Stimulated activated CD4-positive, alpha-beta T cell treated with anti-CD3 and anti-CD28 coated beads, Interleukin-2, amount 100 ng/mL, for 24 hours (primary cell): ENCODE data around the gene FKBP8.

ENCODE experiments used
- DNase-seq, 2 donors: peaks; one replicate each; pipeline ENCODE4 v3.0.0-alpha.2; 2020

Gene FKBP8

DNA sequence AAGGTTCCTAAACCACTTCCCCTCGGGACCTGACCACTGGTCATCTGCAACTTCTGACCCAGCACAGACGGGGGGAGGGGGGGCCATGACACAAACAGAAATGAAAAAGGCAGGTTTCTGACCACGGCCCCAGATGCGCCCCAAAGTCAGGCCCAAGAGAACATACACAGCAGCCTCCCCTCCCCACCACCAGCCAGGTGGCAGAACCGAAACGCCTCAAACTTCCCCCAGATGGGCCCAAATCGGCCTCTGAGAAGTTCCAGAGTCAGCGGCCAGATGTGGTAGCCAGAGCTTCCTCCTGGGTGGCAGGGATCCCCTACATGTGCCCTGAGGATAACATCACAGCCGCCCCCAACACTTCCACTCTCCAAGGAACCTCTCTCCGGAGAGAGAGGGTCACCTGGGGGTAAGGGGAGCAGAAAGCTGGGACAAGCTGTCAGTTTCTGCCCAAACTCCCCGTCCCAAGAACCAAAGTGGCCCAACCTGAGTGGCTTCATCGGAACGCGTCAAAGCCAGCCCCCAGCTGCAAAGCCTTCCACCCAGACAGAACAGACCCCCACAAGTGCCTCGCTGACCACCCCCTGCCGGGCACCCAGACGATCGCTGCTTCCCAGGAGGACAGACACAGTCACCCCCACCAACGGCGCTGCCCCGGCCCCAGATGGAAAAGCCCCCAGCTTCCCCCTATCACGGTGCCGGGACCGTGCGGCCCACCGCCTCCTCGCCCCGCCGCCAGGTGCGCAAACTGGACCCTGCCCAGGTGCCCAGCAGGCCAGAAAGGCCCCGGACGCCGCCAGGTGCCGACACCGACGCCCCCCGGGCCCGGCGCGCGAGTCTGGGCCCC, 22.3 kb downstream of the FKBP8 start:
- peak; percentile 27 to 30 for DNase-seq

DNA sequence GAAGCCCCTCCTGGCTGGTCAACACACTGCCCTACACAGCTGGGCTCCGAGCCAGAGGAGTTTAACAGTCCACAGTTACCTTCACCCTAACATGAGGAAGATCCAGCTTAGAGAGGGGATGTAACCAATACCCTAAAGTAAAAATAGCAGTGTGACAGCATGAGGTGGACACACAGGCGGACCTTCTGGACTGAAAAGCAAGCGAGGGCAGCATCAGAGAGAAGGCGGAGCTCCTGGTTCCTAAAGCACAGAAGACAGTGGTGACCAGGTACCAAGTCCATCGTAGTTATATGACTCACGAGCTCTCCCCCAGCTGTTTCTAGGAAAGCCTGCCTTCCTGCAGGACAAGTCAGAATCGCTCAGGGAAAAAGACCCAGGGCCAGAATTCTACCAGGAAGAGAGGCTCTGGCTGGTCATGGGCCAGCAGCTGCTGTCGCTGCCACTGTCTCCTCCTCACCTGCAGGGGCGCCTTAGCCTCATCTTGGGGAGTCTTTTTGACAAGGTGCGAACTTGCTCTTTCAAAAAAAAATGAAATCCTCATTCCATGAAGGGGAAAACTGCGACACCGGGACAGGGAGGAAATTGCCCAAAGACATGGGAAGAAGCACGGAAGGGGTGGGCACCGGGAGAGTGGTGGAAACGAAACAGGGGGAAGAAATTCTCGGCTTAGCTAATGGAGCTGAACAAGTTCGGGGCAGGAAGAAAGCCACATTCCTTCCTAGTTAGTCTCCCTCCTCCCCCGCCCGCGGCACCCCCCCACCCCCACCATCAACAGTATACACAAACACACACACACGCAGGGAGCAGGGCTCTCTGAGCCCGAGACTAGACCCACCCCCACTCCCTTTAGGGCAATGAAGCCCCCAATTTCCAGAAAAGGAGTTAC, 23.2 kb downstream of the FKBP8 start:
- peak; percentile 65 to 69 for DNase-seq

DNA sequence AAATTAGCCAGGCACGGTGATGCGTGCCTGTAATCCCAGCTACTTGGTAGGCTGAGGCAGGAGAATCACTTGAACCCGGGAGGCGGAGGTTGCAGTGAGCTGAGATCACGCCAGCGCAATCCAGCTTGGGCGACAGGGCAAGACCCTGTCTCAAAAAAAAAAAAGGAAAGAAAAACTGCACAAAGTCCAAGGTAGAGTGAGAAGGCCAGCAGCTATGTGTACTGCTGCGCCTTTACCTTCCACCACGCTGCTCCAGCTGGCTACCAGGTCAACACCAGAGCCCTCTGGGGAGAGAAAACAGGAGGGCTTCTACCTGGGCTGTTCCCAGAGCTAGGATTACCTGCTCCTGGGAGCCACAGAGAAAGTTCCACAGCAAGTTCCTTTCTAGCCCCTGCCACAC, 24.7 kb downstream of the FKBP8 start:
- DNase-seq = no peak

DNA sequence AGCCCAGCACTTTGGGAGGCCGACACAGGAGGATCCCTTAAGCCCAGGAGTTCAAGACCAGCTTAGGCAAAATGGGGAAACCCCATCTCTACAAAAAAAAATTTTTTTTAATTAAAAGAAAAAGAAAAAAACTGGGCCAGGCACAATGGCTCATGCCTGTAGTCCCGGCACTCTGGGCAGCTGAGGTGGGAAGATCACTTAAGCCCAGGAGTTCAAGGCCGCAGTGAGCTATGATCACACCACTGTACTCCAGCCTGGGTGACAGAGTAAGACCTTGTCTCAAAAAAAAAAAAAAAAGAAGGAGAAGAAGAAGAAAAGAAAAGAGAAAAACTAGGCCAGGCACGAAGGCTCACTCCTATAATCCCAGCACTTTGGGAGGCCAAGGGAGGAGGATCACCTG, 25.8 kb downstream of the FKBP8 start:
- no peak for DNase-seq

DNA sequence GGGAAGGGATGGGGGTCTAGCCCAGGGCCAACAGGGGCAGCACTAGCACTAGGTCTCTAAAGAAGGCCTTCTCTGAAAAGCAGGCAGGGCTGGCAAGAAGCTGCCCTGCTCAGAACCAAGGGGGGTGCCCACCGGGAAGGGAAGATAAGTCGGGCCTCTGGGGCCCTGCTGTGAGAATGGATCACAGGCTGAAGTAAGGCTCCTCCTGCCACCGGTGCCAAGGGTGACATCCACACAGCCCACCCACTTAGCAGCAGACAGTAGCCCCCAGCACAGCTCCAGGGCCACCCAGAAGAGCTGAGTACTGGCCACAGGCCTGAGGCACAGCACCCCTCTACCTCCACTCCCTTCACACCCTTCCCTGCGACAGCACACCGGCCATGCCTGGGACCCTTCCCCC, 27.4 kb downstream of the FKBP8 start:
- no peak for DNase-seq

DNA sequence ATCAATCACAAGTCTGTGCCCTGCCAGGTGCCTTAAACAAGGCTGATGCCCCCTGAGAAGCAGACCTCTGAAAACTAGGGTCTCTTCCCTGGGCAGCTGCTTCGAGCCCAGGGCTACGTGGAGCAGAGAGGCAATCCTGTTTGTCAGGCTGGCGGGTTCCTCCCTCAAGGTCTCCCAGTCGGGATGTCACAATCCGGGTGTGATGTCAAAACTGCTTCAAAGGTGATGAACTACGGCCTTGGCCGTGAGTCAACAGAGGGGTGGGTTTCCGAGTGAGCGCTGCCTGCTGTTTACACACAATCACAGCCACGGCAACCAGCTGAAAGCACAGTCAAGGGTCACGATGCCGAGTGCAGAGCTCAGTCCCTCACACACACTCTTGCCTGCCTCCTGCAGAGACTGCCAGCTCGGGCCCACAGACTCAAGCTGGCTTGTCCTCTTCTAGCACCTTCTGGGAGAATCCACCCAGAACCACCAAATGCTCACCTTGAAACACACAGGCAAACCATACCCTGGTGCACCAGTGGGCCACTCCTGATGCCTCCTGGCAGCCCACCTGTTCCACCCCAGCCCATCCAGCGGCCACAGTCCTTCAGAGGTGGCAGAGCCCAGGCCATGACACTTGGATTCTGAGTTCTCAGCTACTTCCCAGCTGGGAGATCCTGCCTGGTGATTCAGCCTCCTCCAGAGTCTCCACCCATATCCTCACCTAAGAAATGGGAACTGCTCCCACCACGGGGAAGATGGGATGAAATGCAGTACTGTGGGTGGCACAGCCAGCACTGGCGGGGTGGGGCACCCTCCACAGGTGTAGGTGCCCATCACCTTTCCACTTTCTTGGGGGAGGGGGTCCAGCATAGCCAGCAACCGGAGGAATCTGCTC, 28.3 kb downstream of the FKBP8 start:
- DNase-seq = no peak

DNA sequence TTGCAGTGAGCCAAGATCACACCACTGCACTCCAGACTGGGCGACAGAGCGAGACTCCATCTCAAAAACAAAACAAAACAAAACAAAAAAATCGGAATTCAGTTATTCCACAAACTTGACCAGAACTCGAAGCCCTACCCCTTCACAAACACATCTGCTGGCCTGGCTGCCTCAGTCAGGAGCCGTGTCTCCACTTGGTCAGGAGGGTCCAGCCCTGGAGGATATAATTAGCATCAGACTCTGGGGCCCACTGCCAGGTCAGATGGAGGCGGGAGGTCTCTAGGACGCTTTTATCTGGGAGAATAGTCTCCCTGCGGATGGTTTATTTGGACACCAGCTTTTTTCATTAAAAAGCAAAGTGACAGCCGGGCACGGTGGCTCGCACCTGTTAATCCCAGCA, 29.5 kb downstream of the FKBP8 start:
- no peak for DNase-seq

DNA sequence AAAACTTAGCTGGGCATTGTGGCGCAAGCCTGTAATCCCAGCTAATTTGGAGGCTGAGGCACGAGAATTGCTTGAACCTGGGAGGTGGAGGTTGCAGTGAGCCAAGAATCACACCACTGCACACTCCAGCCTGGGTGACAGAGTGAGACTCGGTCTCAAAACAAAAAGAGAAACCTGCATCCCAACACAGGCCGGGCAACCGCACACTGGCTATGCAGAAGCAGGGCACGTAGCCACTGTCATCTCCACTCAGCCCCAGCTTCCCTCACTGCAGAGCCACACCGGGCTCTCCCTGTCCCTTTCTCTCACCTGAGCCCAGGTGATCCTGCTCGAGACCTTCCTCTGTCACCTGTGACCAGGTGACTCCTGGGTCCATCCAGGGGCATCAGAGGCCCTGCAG, 33.2 kb downstream of the FKBP8 start:
- DNase-seq = no peak

DNA sequence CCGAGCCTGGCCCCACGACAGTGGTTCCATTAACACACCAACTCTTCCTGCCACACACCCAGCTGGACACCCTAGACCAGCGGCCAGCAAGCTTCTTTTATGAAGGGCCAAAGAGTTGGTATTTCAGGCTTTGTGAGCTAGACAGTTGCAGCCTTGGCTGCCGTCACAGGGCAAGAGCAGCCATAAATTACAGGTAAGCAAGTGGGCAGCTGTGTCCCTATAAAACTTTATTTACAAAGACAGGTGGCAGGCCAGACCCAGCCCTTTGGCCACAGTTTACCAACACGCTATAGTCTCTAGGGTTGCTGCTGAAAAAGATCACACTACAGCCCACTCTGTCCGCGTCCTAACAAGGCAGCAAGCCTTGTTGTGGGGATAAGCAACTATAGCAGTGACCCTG, 34.8 kb downstream of the FKBP8 start:
- DNase-seq = no peak

DNA sequence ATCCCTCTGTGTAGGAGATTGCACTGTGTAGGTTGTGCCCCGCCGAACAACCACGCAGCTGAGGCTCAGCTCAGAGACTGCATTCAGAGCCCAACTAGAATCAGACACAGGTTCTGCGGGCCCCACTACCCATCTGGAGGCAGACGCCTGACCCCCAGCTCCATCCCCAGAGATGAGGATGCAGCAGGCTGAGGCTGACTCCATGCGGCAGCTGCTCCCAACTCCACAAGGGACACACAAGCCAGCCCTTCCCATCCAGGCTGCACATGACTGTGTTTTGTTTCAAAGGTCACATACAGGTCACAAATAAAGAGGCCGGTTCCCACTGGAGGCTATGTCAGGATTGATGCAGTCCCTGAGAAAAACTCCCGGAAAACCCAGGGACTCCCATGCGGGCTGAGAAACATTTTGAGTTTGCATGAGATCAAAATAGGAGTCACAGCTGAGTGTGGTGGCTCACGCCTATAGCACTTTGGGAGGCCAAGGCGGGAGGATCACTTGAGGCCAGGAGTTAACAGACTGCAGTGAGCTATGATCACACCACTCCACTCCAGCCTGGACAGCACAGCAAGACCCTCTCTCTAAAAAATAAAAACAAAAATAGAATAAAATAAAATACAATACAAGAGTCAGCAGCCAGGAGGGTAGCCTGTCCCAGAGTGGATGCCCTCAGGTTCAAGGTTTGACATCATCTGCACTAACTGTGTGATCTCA, 35.5 kb downstream of the FKBP8 start:
- no peak for DNase-seq

DNA sequence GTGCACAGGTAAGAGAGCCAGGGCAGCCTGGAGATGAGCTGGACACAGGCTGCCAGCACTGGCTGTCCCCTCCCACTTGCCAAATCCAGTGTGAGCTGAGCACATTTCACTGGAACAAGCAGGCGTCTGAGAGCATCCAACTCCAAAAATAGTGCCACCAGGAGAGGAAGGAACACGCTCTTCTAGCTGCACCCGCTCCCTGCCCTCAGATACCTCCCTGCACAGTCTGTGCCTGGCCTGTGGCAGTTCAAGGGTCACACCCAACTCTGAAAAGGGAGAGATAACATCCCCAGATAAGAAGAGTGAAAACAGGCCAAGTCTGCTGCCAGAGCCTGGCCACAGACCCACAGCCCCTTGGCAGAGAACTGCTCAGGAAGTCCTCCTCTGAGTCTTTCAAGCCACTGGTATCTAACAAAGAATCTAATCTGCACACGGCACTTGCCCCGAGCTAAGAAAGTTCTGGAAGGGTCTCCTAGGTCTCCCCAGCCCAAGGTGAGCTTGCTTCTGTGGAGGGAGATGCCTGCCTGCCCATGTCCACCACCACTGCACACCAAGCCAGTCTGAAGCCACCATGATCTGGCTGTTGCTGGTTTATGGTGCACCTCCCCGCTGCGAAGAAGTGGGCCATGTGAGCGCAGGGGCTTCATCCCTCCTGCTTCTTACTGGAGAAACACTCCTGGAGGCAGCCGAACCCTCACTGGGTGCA, 36.2 kb downstream of the FKBP8 start:
- no peak for DNase-seq

DNA sequence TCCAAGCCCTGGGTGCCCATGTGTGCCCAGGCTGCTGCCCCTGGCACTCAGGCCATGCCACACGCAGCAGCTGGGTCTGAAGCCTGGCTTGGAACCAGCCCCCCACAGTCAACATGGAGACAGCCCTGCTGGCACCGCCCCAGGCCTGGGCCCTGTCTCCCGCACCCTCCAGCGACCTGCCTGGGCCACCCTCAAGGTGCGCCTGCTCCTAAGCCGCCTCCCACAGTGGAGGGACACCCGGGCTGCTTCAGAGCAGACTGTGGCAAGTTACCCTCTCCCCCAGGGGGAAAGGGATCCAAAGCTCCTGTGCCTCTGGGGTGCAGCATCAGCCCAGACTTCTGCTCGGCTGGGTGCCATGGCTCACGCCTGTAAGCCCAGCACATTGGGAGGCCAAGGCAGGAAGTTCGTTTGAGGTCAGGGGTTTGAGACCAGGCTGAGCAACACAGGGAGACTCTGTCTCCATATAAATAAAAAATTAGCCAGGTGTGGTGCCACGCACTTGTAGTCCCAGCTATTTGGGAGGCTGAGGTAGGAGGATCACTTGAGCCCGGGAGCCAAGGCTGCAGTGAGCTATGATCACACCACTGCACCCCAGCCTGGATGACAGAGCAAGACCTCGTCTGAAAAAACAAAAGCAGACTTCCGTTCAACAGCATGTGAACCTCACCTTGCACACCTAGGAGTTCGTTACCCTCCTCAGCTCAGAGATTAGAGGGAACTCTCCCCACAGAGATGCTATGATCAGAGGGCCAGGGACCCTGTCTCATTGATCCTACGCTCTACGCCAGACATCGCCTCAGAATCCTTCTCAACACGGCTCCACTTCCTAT, 37.1 kb downstream of the FKBP8 start:
- no peak for DNase-seq

DNA sequence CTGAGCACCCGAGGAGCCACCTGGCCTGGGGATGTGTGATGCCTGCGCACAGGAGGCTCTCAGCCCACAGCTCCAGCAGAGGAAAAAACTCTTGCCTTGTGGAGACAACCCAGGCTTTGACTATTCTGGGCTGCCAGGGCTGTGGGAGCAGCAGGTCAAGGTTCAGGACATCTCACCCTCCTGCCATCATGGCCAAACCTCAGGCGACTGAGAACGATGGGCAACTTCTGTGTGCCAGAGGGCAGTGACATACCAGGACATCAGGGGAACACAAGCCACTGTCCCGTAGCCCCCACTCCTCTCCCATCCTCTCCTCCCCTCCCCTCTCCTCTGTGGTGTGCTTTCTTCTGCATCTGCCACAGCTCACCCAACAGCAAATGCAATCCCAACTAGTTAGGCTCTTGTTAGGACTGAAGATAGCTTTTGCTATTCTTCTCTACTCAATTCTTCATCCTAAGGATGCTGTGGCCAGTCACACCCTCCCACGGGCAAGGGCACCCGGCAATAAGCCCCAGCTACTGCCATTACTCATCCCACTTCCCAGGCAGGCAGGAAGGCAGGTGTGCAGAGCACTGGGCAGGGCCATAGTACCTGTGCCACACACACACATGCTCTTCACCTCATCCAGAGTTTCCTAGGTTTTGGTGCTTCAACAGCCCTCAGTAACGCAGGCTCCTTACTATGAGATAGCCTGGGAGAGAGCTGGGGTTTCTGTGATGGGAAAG, 38.3 kb downstream of the FKBP8 start:
- DNase-seq = peak in 1 of 2 donors; percentile 31

DNA sequence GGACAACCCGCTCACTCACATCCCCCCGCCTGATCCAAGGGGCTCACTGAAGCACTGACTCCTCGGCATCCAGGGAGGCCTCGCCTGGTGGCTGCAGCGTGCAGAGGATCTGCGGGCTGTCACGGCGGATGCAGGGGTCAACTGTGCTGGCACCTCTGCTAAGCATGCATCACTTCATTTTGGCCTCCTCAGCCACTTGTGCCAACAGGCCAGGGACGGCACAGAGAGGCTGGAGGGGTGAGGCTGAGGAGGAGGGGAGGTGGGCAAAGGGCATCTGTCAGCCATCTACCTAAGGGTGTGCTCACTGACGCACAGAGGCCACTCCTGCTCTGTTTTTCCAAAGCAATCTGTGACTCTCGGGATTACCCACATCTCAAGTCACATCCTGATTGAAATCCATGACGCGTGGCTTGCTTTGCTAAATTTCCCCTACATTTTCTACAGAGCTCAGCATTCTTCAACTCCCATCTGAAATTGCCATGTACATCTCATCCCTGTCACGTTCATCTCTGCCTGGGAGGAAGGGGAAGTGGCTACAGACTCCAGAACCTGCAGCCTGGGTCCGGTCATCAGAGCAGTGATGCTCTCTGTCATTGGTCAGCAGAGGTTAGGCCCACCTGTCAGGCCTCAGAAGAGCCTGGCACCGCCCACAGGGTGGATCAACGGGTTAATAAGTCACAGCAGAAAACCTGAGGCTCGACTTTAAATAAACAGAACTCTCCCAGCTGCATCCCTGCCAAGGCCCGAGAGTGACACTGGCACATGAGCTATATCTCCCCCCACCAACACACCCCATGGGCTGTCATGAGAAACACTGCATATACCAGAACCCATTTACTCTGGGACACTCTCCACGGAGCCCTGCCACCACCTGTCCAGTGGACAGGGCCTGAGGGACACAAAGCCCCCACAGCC, 39.1 kb downstream of the FKBP8 start:
- no peak for DNase-seq

DNA sequence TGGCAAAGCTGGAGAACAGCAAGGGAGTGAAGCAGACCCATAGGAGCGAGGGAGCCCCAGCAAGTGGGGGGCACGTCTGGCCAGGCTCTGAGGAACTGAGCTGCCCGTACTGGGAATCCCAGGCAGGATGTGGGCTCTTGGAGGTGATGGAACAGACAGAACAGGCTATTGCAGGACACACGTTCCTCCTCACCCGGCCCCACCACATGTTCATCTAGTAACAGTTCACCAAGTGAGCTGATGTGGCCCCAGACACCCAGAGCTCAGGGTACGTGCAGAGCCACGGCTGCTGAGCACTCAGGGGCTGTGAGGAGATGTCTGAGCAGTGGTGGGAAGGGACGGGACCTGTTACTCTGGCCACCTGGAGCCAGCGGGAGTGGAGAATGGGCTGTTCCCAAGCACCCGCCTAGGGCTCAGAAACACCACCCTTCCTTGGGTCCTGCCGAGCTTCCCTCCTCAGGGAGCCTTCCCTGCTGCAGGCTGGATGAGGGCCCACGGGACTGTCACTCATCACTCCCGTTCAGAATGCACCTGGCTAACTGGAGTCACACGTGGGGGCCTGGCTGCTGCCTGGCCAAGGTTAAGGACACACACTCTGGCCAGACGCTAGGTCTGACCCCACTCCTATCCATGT, 39.9 kb downstream of the FKBP8 start:
- DNase-seq = no peak

DNA sequence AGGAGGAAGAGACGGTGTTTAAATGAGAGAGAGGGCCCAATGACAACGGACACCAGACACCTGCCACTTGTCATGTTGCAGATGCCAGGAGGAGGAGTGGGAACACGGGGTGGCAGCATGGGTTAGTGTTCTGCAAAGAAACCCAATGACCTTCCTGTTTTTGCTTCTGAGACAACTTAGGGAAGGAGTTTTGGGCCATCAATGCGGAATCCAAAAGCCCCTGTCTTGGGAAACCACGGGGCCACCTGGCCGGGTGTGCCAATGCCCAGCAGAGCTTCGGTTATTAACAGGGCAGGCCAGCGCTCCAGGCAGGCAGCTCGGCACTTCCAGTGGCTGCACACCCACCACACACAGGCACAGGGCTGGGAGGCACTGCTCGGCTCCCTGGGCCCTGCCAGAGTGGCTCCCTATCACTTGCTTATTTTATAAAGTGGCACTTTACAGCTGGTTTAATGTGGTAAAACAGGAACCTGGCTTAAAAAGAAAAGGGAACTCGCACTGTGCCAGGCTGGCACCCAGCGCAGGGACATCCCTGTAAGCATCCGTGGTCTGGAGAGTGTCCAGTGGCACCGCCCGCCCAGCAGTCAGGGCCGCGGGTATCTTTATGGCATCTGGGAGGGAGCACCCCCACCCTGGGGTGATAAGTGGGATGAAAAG, 40.6 kb downstream of the FKBP8 start:
- DNase-seq = no peak

DNA sequence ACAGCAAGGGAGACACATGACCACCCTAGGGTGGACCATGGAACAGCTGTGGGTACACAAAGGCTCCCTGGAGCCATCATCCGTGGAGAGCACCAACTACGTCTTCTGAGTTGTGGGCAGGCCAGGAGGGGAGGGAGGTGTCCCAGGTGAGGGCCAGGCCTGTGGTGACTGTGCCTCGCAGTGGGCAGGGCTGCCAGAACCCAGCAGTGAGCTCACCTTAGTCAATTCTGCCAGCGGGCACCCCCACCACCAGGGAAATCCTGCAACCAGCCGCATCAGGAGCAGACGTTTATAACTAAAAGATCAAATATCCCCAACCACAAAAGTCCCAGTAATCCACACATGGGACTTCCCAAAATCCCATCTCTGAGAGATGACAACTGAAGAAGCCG, 41.1 kb downstream of the FKBP8 start:
- DNase-seq = no peak

DNA sequence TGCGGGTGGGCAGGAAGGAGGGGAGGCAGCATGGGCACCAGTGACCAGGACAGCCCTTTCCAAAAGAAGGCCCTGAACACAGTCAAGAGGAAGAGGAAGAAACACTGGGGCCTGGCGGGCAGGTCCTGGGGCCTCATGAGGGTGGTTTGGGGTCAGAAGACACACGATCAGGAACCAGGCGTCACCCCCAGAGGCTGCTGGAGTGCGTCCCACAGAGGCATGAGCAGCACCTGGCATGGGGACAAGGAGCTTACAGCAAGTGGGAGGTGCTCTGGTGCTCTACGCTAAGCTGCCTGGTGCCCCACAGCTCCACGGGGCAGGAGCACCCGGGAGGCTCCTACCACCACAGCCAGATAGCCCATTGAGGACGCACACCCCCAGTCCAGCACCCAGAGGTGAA, 41.5 kb downstream of the FKBP8 start:
- DNase-seq = no peak
